GM19324 (cell line): ENCODE data around the gene MROH2B.

Experiments used
- ATAC-seq: cut with Tn5 transposase; IDR thresholded peaks from one replicate; pipeline ENCODE4 v1.9.1; 2021; ENCODE audit warnings: mild to moderate bottlenecking, moderate library complexity; ENCODE audit not compliant: unreplicated experiment, low FRiP score

MROH2B gene

GRCh38 chr5:41071242-41071641, at the start of gene MROH2B:
TSS of gene MROH2B (minus strand) at chr5:41071342. CDS start at chr5:41070852, 490 bp downstream.
- ATAC-seq = no peak

- ATAC-seq = no peak
These were observed 49.5 kb upstream of the MROH2B start for GRCh38 chr5:41120600-41120999.

- ATAC-seq = no peak
These were observed 47.0 kb upstream of the MROH2B start for GRCh38 chr5:41118177-41118576.

- ATAC-seq = no peak
These were observed 44.1 kb upstream of the MROH2B start for GRCh38 chr5:41115281-41115680.

- no peak for ATAC-seq
These were observed 41.6 kb upstream of the MROH2B start for GRCh38 chr5:41112486-41113455.

GRCh38 chr5:41109186-41109585, 38.0 kb upstream of the MROH2B start:
- ATAC-seq = no peak

- no peak for ATAC-seq
These were observed 31.2 kb upstream of the MROH2B start for GRCh38 chr5:41102341-41102740.

GRCh38 chr5:41097642-41098041, 26.5 kb upstream of the MROH2B start:
- ATAC-seq = no peak

GRCh38 chr5:41095324-41096101, 24.4 kb upstream of the MROH2B start:
- no peak for ATAC-seq

- no peak for ATAC-seq
These were observed 23.7 kb upstream of the MROH2B start for GRCh38 chr5:41094871-41095270.

GRCh38 chr5:41093803-41094202, 22.7 kb upstream of the MROH2B start:
- ATAC-seq = no peak

- no peak for ATAC-seq
These were observed 16.3 kb upstream of the MROH2B start for GRCh38 chr5:41087461-41087860.

GRCh38 chr5:41083306-41083705, 12.2 kb upstream of the MROH2B start:
- ATAC-seq = no peak

- ATAC-seq = no peak
These were observed 833 bp upstream of the MROH2B start for GRCh38 chr5:41071975-41072374.

- ATAC-seq = no peak
These were observed 3.2 kb downstream of the MROH2B start for GRCh38 chr5:41067714-41068568.

- no peak for ATAC-seq
These were observed 5.3 kb downstream of the MROH2B start for GRCh38 chr5:41065691-41066335.

GRCh38 chr5:41057940-41058339, 13.2 kb downstream of the MROH2B start:
- no peak for ATAC-seq

- no peak for ATAC-seq
These were observed 13.9 kb downstream of the MROH2B start for GRCh38 chr5:41057231-41057630.

GRCh38 chr5:41048986-41049385, 22.2 kb downstream of the MROH2B start:
- no peak for ATAC-seq
